Stimulated activated CD8-positive, alpha-beta memory T cell treated with anti-CD3 and anti-CD28 coated beads, Interleukin-4, amount 100 ng/mL, for 48 hours (primary cell): Measurements from ENCODE around the gene EHMT1.
A peak's percentile ranks its signal among the peaks of the same experiment; 100 is the strongest.

Source experiments
- DNase-seq: peaks from one replicate; pipeline ENCODE4 v3.0.0-alpha.2; 2020

EHMT1 gene

GRCh38 chr9:137813651-137814415 is 195.0 kb downstream of the EHMT1 start:
- DNase-seq: no peak

DNA sequence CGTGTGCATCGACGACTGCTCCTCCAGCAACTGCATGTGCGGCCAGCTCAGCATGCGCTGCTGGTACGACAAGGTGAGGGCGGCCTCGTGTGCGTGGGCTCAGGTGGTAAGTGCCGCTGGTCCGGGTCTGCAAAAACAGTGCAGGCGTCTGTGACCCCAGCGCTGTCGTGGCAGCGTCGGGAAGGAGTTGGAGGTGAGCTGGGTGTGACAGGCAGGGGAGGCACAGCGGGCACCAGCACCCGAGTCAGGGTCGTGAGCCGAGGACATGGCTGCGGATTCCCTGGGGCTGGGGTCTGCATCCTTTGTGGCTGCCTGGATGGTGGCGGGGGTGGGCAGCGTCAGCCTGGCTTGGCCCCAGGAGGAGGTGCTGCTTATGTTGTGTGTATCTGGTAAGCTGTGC is 195.6 kb downstream of the EHMT1 start:
- no peak for DNase-seq

DNA sequence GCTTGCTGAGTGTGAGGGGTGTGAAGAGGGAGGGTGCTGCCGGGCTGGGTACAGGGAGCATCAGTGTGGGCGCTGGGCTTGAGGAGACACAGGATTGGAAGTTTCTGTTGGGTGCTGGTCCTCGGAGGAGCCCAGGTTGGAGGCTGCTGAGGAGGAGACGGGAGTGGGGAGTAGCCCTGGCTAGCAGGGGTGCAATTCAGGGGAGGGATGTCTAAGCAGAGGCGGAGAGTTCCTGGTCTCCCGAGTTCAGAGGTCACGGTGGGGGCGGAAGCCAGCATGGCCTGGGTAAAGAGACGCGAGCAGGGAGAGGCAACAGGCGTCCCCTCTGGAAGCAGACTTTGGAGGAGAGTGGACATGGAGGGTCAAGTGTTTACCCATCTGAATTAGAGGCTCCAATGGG is 196.0 kb downstream of the EHMT1 start:
- no peak for DNase-seq

DNA sequence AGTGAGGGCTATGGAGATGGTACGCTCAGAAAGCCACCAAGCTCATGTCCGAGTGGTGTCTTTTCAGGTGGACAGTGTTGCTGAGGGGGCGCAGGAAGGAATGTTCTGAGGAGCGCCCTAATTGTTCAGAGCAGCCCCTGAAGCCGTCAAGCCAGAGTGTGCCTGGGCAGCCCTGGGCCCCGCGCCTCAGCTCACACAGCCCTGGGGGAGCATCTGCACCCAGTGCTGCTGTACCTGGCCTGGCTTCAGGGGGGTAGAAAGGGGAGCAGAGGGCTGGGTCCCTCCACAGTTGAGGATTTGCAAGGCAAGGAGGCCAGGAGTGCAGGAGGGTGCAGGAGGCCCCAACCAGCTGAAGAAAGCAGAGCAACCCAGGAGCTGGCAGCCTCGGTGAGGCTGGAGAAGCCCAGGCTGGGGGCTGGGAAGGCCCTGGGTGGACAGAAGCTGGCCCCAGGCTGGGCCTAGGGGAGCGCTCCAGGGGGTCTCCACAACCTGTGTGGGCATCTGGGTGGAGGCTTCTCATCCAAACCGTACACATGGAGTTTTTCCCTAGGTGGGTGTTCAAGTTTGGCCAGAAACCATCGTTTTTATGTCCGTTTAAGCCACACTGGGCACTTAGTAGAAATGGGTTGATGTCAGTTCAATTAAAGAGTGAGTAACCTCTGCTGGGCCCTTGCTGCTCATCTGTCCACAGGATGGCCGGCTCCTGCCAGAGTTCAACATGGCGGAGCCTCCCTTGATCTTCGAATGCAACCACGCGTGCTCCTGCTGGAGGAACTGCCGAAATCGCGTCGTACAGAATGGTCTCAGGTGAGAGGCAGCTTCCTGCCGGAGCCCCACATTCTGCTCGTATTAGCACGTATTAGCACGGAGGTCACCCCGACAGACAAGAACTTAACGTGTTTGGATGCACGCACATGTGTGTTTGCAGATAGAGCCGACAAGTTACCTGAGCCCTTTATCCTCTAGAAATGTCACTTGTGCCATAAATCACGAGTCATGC is 196.8 kb downstream of the EHMT1 start:
- no peak for DNase-seq

DNA sequence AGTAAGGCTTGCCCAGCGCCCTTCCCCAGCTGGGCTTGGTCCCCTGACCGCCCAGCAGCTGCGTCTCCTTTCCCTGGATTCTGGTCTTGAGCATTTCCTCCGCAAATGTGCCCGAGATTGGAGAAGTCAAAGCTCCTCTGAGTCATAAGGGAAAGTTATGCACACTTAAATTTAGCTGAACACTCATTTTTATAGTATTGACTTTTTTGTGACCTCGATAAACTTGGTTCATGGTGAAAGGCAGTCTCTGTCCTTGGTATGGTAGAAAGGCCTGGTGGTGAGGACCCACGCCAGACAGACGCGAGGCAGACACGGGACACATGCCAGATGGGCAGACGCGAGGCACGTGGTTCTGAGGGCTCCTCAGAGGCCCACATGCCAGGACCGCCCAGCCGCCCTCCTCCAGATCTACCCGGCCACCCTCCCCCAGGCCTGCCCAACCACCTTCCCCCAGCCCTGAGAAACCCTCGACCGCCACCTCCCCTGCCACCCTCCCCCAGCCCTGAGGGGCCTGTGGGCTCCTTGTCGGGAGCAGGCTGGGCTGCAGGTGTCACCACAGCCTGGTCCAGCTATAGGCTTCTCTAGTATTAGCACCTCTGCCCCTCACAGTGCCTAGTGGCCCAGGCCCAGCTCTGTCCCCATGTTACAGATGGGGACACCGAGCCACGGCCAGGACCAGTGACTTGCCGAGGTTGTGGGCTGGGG is 197.9 kb downstream of the EHMT1 start:
- no peak for DNase-seq

DNA sequence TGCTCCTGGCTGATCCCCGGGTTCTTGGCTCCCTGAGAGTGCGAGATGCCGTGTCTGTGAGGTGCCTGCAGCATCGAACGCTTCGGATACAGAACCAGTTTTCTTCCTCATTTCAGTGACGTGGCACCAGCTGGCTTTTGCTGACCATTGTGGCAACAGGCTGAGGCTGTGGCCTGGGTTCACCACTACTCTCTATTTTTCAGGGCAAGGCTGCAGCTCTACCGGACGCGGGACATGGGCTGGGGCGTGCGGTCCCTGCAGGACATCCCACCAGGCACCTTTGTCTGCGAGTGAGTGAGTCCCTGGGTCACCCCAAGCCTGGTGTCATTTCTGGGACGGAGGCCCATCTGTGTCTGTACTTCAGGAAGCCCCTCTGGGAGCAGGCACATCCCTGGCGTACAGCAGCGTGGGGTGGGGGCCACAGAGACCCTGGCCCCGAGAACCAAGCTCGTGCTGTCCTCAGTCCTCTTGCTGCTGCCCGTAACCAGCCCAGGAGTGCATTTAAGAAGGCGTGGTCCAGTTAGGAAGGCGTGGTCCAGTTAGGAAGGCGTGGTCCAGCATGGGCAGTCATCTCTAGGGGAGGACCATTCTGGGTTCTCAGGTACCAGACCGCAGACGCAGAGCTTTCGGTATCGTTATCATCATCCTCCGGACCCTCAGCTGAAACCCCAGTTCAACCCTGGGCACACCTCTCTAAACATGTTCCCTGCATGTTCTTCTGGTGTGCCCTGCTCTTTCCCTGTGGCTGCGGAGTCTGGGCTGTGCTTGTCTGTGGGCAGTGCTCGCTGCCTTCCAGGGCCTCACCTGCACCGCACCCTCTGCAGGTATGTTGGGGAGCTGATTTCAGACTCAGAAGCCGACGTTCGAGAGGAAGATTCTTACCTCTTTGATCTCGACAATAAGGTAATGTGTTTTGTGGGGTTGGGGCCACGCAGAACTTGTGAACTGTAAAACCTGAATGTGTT is 198.7 kb downstream of the EHMT1 start:
- DNase-seq: no peak

- no peak for DNase-seq
Observed at GRCh38 chr9:137818286-137818685, 199.5 kb downstream of the EHMT1 start.

DNA sequence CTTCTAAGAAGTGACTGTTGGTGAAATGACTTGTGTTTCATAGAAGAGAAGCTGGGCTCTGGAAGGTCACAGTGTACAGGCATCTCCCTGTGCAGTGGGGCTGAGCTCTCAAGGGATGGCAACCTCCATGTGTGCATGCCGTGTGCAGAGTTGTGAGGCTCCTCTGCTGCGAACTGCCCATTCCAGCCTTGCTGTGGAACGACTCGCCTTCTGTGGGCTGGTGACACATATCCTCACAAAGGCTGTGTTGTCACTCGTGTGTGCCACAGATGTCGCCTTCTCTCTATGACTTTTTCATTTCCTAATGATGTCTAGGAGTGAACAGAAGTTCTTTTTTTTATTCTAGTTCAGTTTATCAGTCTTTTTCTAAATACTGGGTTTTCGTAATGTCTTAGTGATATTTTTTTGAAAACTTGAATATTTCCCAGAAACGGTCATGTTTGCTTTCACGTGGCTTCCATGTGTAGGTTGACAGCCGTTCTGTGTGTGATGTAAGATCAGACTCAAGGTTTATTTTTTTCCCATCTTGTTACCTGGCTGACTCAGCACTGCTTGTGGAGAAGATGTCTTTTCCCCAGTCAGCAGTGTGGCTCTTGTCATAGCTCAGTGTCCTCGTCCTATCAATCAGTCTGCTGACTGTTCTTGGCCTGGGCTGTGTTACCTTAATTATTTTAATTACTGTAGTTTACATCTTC is 201.5 kb downstream of the EHMT1 start:
- peak; percentile 31 for DNase-seq

GRCh38 chr9:137823986-137824771 is 205.4 kb downstream of the EHMT1 start:
- DNase-seq: no peak

DNA sequence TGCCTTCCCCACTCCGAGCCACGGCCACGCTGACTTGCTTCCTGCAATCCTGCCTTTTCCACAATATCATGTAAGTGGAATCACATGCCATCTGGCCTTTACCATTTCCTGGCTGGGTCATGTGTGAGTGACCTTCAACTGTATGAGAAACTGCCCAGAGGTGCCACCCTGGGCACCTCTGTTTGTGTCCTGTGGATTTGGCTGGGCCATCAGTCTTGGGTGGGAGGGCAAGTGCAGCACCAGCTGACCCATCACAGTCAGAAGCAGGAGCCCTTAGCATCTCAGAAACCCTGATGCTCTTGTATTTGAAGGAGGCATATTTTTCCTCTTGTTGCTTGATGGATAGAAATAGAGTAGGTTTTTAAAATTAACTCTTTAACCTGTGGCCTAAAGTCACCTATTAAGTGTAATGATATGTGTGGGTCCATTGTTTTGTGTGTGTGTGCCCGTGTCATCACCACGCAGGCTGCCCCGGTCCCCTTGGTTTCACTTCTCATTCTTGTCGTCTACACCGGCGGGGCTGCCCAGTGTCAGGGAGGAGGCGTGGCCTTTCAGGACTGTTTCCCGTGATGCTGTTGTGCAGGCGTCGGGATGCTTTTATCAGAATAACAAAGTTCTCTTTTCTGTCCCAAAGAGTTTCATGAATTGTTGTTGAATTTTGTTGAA is 206.7 kb downstream of the EHMT1 start:
- DNase-seq: no peak

- no peak for DNase-seq
Observed at GRCh38 chr9:137827908-137828526, 209.2 kb downstream of the EHMT1 start.

DNA sequence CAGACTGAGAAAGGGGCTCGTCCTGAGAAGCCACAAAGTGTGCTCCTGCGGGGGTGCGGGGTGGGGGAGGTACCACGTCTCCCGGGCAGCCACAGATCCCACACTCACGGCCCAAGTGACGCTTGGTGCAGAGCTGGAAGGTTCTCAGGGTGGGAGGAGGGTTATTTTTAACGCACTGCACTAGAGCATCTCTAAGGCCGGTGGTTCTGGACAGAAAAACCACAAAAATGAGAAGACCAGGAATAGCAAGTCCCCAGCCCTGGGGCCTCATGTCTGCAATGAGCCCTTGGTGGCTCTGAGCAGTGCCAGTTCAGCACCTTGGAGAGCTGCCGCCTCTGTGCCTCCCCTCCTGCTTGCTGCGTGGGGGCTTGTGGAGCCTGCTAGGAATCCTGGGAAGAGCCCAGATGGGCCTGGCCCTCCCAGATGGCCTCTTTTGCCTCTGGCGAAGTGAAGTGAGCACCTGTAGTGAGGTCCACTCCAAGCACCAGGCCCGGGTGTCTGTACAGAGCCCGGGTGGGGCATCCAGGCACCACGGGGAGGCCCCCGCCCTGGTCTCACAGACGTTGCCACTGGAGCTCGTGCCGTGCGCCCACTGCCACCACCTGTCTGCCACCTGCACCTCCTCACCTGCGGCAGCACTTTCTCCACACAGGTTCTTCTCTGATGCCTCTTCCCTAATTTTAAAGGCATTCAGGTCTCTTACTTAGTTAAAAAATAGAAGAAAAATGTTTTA is 209.9 kb downstream of the EHMT1 start:
- peak; percentile 43 for DNase-seq

DNA sequence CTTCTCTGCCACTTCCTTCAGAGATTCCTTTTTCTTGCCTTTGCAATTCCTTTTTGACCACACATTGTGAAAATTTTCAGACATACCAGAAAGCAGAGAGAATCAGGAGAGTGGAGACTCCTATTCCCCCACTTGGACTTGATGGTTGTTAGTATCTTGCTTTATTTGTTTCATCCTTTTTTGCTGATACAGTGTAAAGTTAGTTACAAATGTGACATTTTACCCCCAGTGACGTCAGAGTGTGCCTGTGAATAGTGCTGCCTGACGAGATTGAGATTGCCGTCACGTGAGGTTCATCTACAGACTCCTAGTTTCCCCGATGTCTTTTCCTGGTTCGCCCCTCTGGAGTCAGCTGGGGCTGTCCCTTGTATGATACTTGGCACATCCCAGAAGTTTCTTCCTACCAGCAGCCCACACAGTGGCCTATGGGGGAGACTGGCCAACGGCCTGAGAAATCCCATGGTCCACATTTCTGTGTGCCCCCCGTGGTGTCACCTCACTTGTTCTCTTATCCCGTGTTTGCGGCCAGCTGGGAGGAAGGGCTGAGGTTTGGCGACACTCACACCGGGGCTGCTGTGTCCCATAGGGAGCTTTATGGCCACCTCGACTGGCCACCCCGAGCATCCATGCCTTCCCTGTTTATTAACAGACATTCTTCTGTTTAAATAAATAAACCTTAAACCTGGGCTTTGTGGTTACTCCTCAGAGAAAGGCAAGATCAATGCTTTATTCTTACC is 210.6 kb downstream of the EHMT1 start:
- no peak for DNase-seq

DNA sequence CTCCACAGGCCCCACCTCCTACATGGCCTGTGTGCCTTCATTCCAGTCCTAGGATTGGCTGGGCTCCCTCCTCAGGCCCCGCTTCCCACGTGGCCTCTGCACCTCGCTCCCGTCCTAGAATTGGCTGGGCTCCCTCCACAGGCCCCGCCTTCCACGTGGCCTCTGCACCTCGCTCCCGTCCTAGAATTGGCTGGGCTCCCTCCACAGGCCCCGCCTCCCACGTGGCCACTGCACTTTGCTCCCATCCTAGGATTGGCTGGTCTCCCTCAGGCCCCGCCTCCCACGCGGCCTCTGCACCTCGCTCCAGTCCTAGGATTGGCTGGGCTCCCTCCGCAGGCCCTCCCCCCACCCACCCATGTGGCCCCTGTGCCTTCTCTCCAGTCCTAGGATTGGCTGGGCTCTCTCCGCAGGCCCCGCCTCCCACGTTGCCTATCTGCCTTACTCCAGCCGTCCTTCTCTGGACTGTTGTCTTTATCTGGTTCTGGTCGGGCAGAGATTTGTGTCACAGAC is 213.4 kb downstream of the EHMT1 start:
- no peak for DNase-seq

- DNase-seq: no peak
Observed at GRCh38 chr9:137832830-137833590, 214.2 kb downstream of the EHMT1 start.

DNA sequence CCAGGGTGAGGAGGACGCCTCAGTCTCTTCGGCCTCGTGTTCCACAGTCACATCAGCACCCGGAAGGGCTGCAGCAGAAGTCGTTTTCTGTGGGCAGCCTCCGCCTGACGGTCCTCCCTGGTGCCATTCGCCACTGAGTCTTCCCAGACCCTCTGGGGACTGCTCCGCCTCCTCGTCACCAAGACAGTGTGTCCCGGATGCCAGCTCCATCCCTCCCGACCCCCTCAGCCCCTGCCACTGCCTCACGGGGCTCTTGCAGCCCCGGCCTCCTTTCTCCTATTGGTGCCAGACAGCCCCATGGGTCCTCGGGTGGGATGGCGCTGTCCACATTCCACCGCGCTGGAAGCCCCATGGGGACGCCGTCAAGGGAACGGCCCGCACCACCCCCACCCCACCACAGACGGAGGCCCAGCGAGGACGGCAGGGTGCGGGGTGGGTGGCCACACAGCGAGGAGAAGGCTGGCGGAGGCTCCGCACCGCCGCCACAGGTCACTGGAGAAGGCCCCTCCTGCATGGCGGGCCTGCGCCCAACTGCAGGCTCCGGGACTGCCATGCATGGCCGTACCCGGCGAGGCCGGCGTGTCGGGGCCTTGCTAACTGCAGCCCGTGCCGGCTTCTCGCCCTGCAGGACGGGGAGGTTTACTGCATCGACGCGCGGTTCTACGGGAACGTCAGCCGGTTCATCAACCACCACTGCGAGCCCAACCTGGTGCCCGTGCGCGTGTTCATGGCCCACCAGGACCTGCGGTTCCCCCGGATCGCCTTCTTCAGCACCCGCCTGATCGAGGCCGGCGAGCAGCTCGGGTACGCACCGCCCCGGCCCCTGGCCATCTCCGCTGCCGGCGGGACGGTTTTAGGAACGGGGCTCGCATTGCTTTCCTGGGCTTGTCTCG is 215.2 kb downstream of the EHMT1 start:
- DNase-seq: no peak
